Measurements from ENCODE around the gene SLC27A5. TPM values are rescaled to one million over a fixed set of nuclear protein-coding genes. Genes with fewer than 3 reads are reported as not detected.

The SLC27A5 gene
- total RNA-seq, 1 experiment from 2014 or later: 17.1 TPM

DNA sequence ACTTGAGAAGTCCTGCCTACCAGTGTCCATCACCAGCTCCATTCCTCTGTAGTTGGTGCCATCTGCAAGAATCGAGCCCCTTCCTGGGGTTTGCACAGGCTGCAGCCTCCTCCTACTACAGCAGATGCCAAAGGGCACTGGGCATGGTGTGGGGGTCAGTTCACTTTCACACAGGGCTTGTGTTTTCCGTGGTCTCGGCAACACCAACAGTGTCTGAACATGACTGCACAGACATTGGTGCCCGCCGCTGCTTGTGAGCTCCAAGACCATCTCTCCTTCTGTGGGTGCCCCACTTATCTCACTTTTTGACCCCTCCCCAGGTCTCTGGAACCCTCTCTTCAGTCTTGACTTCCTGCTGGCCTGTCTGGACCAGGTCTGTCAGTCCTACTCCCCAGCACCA, 20.4 kb downstream of the SLC27A5 start:
- no peak overlapping the region for H3K14ac ChIP-seq (ENCODE audit: insufficient read depth, low read length)
- no peak overlapping the region for H2BK5ac ChIP-seq (ENCODE audit: insufficient read length, low read length)
- H3K79me2 ChIP-seq (ENCODE audit: insufficient read depth, low read length): no peaks in the 10 kb centered on the region
- H4K8ac ChIP-seq (replicated peaks; ENCODE audit: insufficient read length, low read depth, low read length): no peak overlapping the region
- Mint-ChIP-seq H3K27ac (peak overlapping the region in 1 of 3 experiments; percentile 8; a peak in 1 of 7 replicates), H3K27me3 (ENCODE audit: low read depth) (no peaks in the 10 kb centered on the region), H3K4me1 (no peaks in the 10 kb centered on the region), H3K36me3 (ENCODE audit: insufficient read depth in 1 of 3, low read depth in 3 of 3) (no peaks in the 10 kb centered on the region; a peak in 2 of 7 replicates), H3K4me3 (no peak overlapping the region), H3K9me3 (no peaks in the 10 kb centered on the region)
- H3K4me1 ChIP-seq (ENCODE audit: insufficient read depth, low read length): no peaks in the 10 kb centered on the region
- H4K20me1 ChIP-seq (ENCODE audit: control insufficient read depth, insufficient read depth, insufficient read length): no peaks in the 10 kb centered on the region
- no peak overlapping the region for H3K9ac ChIP-seq (ENCODE audit: extremely low read depth, insufficient read length, low read length)
- H2BK120ac ChIP-seq (ENCODE audit: low read depth, low read length, poor library complexity, severe bottlenecking): no peak overlapping the region
- no peak overlapping the region for H3T11ph ChIP-seq (ENCODE audit: low read length)
- no peak for DNase-seq
- H3K9me3 ChIP-seq (ENCODE audit: control insufficient read depth, low read depth, low read length): no peaks in the 10 kb centered on the region
- no peak overlapping the region for H4K91ac ChIP-seq (ENCODE audit: insufficient read length, low read depth, low read length)
- H2AK5ac ChIP-seq (ENCODE audit: insufficient read length, low read length): no peak overlapping the region
- TF ChIP-seq, protein P1, sequence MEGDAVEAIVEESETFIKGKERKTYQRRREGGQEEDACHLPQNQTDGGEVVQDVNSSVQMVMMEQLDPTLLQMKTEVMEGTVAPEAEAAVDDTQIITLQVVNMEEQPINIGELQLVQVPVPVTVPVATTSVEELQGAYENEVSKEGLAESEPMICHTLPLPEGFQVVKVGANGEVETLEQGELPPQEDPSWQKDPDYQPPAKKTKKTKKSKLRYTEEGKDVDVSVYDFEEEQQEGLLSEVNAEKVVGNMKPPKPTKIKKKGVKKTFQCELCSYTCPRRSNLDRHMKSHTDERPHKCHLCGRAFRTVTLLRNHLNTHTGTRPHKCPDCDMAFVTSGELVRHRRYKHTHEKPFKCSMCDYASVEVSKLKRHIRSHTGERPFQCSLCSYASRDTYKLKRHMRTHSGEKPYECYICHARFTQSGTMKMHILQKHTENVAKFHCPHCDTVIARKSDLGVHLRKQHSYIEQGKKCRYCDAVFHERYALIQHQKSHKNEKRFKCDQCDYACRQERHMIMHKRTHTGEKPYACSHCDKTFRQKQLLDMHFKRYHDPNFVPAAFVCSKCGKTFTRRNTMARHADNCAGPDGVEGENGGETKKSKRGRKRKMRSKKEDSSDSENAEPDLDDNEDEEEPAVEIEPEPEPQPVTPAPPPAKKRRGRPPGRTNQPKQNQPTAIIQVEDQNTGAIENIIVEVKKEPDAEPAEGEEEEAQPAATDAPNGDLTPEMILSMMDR (conservative IDR thresholded peaks at IDR 0.05): no peak
- no peak overlapping the region for H4K5ac ChIP-seq (ENCODE audit: insufficient read length, low read depth, low read length)
- H3K56ac ChIP-seq (ENCODE audit: insufficient read length, low read depth, low read length): no peak overlapping the region
- H3K23ac ChIP-seq (ENCODE audit: insufficient read length, low read depth, low read length): no peak overlapping the region
- no peak overlapping the region for H2BK20ac ChIP-seq (ENCODE audit: low read depth, low read length, poor library complexity, severe bottlenecking)
- no peak overlapping the region for H3K4ac ChIP-seq (ENCODE audit: low read depth, low read length)
- no peaks in the 10 kb centered on the region for H3K27me3 ChIP-seq (ENCODE audit: insufficient read depth, low read length)
- WGBS (ENCODE audit: extremely low coverage, insufficient read length, low lambda C conversion rate): no CpG with 5 or more reads among the region's 5 CpGs
- no peak overlapping the region for H3K27ac ChIP-seq (ENCODE audit: insufficient read length, low read depth, low read length)
- H3K18ac ChIP-seq (ENCODE audit: insufficient read length, low read depth, low read length): no peak overlapping the region
- no peak overlapping the region for H2AFZ ChIP-seq (ENCODE audit: low read length)
- peaks cover 3% of the 10 kb centered on the region for H3K23me2 ChIP-seq (ENCODE audit: insufficient read length, low read depth, low read length, poor library complexity, severe bottlenecking)
- no peak overlapping the region for H2BK12ac ChIP-seq (ENCODE audit: insufficient read length, low read depth, low read length)
- H3K79me1 ChIP-seq (ENCODE audit: insufficient read depth, low read depth, low read length, poor library complexity, severe bottlenecking): no peaks in the 10 kb centered on the region
- no peak overlapping the region for H2BK15ac ChIP-seq (ENCODE audit: low read depth, low read length)
- no peak overlapping the region for H3K4me2 ChIP-seq (ENCODE audit: insufficient read depth, insufficient read length, low read length)
